ENCODE results near the gene COMMD2. TPM values are rescaled to one million over a fixed set of nuclear protein-coding genes. Genes with fewer than 3 reads are reported as not detected.

The COMMD2 gene
- total RNA-seq, 2 donors from 2014 or later, result 20.1 to 23.3 TPM

GRCh38 chr3:149772861-149773260, 20.6 kb upstream of the COMMD2 start:
- ATAC-seq (replicated peaks), result no peak
- Mint-ChIP-seq H3K27ac (no peak overlapping the region), H3K4me3 (no peak overlapping the region), H3K36me3 (ENCODE audit: low read depth) (no peaks in the 10 kb centered on the region), H3K4me1 (no peaks in the 10 kb centered on the region), H3K9me3 (no peaks in the 10 kb centered on the region), H3K27me3 (peaks cover 10% of the 10 kb centered on the region)

- Mint-ChIP-seq H3K27me3 (peaks cover 11% of the 10 kb centered on the region), H3K27ac (no peak overlapping the region), H3K9me3 (no peaks in the 10 kb centered on the region), H3K36me3 (ENCODE audit: low read depth) (no peaks in the 10 kb centered on the region), H3K4me1 (no peaks in the 10 kb centered on the region), H3K4me3 (no peak overlapping the region)
- peak; percentile 44 for ATAC-seq (replicated peaks)
Observed at GRCh38 chr3:149771652-149772271, 19.5 kb upstream of the COMMD2 start.

- Mint-ChIP-seq H3K27me3 (peaks cover 15% of the 10 kb centered on the region), H3K36me3 (ENCODE audit: low read depth) (no peaks in the 10 kb centered on the region), H3K27ac (no peak overlapping the region), H3K4me1 (no peaks in the 10 kb centered on the region), H3K9me3 (no peaks in the 10 kb centered on the region), H3K4me3 (no peak overlapping the region)
- ATAC-seq (replicated peaks), result no peak
Observed at GRCh38 chr3:149770246-149770645, 18.0 kb upstream of the COMMD2 start.

GRCh38 chr3:149768704-149769103, 16.4 kb upstream of the COMMD2 start:
- Mint-ChIP-seq H3K27ac (no peak overlapping the region), H3K36me3 (ENCODE audit: low read depth) (no peaks in the 10 kb centered on the region), H3K27me3 (peaks cover 15% of the 10 kb centered on the region), H3K9me3 (no peaks in the 10 kb centered on the region), H3K4me1 (no peaks in the 10 kb centered on the region), H3K4me3 (no peak overlapping the region)
- ATAC-seq (replicated peaks), result no peak

- Mint-ChIP-seq H3K4me3 (no peak overlapping the region), H3K27ac (no peak overlapping the region), H3K9me3 (no peaks in the 10 kb centered on the region), H3K27me3 (peaks cover 15% of the 10 kb centered on the region), H3K4me1 (no peaks in the 10 kb centered on the region), H3K36me3 (ENCODE audit: low read depth) (no peaks in the 10 kb centered on the region)
- no peak for ATAC-seq (replicated peaks)
Observed at GRCh38 chr3:149767720-149768119, 15.4 kb upstream of the COMMD2 start.

- Mint-ChIP-seq H3K27me3 (peaks cover 12% of the 10 kb centered on the region), H3K27ac (no peak overlapping the region), H3K4me3 (no peak overlapping the region), H3K4me1 (no peaks in the 10 kb centered on the region), H3K36me3 (ENCODE audit: low read depth) (no peaks in the 10 kb centered on the region), H3K9me3 (no peaks in the 10 kb centered on the region)
- no peak for ATAC-seq (replicated peaks)
Observed at GRCh38 chr3:149765762-149766334, 13.6 kb upstream of the COMMD2 start.

- Mint-ChIP-seq H3K9me3 (no peaks in the 10 kb centered on the region), H3K27me3 (peaks cover 15% of the 10 kb centered on the region), H3K4me3 (no peak overlapping the region), H3K36me3 (ENCODE audit: low read depth) (no peaks in the 10 kb centered on the region), H3K27ac (no peak overlapping the region), H3K4me1 (no peaks in the 10 kb centered on the region)
- no peak for ATAC-seq (replicated peaks)
Observed at GRCh38 chr3:149764302-149764701, 12.0 kb upstream of the COMMD2 start.

GRCh38 chr3:149763565-149764195, 11.4 kb upstream of the COMMD2 start:
- Mint-ChIP-seq H3K4me3 (no peak overlapping the region), H3K27me3 (peaks cover 12% of the 10 kb centered on the region), H3K27ac (no peak overlapping the region), H3K4me1 (no peaks in the 10 kb centered on the region), H3K36me3 (ENCODE audit: low read depth) (no peaks in the 10 kb centered on the region), H3K9me3 (no peaks in the 10 kb centered on the region)
- ATAC-seq (replicated peaks), result peak; percentile 21

- Mint-ChIP-seq H3K36me3 (ENCODE audit: low read depth) (peaks cover 23% of the 10 kb centered on the region), H3K27ac (no peak overlapping the region), H3K4me1 (no peaks in the 10 kb centered on the region), H3K9me3 (no peaks in the 10 kb centered on the region), H3K27me3 (peaks cover 3% of the 10 kb centered on the region), H3K4me3 (peak overlapping the region; percentile 96)
- ATAC-seq (replicated peaks), result no peak
Observed at GRCh38 chr3:149753717-149754116, 1.4 kb upstream of the COMMD2 start.

GRCh38 chr3:149752788-149753136, 473 bp upstream of the COMMD2 start:
- ATAC-seq (replicated peaks), result no peak

GRCh38 chr3:149751551-149751950, 738 bp downstream of the COMMD2 start:
- H3K4me1 Mint-ChIP-seq, result peaks cover 14% of the 10 kb centered on the region
- no peaks in the 10 kb centered on the region for H3K27me3 Mint-ChIP-seq
- peak overlapping the region; percentile 95 for H3K27ac Mint-ChIP-seq
- peak overlapping the region; percentile 96 for H3K4me3 Mint-ChIP-seq
- no peaks in the 10 kb centered on the region for H3K9me3 Mint-ChIP-seq
- no peak for ATAC-seq (replicated peaks)
- peaks cover 44% of the 10 kb centered on the region for H3K36me3 Mint-ChIP-seq (ENCODE audit: low read depth)

More at GRCh38 chr3:149752788-149753136, 473 bp upstream of the COMMD2 start:
- peaks cover 32% of the 10 kb centered on the region for H3K36me3 Mint-ChIP-seq (ENCODE audit: low read depth)
- peak overlapping the region; percentile 96 for H3K4me3 Mint-ChIP-seq
- H3K4me1 Mint-ChIP-seq, result peaks cover 8% of the 10 kb centered on the region
- peak overlapping the region; percentile 95 for H3K27ac Mint-ChIP-seq
- H3K27me3 Mint-ChIP-seq, result no peaks in the 10 kb centered on the region
- H3K9me3 Mint-ChIP-seq, result no peaks in the 10 kb centered on the region

GRCh38 chr3:149744606-149745005, 7.7 kb downstream of the COMMD2 start:
- no peaks in the 10 kb centered on the region for H3K27me3 Mint-ChIP-seq
- no peak for ATAC-seq (replicated peaks)
- H3K27ac Mint-ChIP-seq, result no peak overlapping the region
- no peak overlapping the region for H3K4me3 Mint-ChIP-seq
- H3K4me1 Mint-ChIP-seq, result peaks cover 21% of the 10 kb centered on the region
- peaks cover 96% of the 10 kb centered on the region for H3K36me3 Mint-ChIP-seq (ENCODE audit: low read depth)
- no peaks in the 10 kb centered on the region for H3K9me3 Mint-ChIP-seq

GRCh38 chr3:149744151-149744550, 8.1 kb downstream of the COMMD2 start:
- no peak overlapping the region for H3K27ac Mint-ChIP-seq
- H3K36me3 Mint-ChIP-seq (ENCODE audit: low read depth), result peaks cover 96% of the 10 kb centered on the region

GRCh38 chr3:149739396-149739795, 12.9 kb downstream of the COMMD2 start:
- peak overlapping the region; percentile 18 for H3K27ac Mint-ChIP-seq
- H3K27me3 Mint-ChIP-seq, result no peaks in the 10 kb centered on the region
- H3K9me3 Mint-ChIP-seq, result no peaks in the 10 kb centered on the region
- peaks cover 62% of the 10 kb centered on the region for H3K36me3 Mint-ChIP-seq (ENCODE audit: low read depth)
- ATAC-seq (replicated peaks), result no peak
- H3K4me1 Mint-ChIP-seq, result no peaks in the 10 kb centered on the region
- no peak overlapping the region for H3K4me3 Mint-ChIP-seq

More at GRCh38 chr3:149744151-149744550, 8.1 kb downstream of the COMMD2 start:
- Mint-ChIP-seq H3K27me3 (no peaks in the 10 kb centered on the region), H3K4me1 (peaks cover 21% of the 10 kb centered on the region), H3K4me3 (no peak overlapping the region), H3K9me3 (no peaks in the 10 kb centered on the region)
- ATAC-seq (replicated peaks), result no peak

- no peaks in the 10 kb centered on the region for H3K4me1 Mint-ChIP-seq
- no peaks in the 10 kb centered on the region for H3K27me3 Mint-ChIP-seq
- H3K9me3 Mint-ChIP-seq, result no peaks in the 10 kb centered on the region
- H3K36me3 Mint-ChIP-seq (ENCODE audit: low read depth), result peaks cover 56% of the 10 kb centered on the region
- no peak overlapping the region for H3K4me3 Mint-ChIP-seq
- ATAC-seq (replicated peaks), result peak; percentile 81
- H3K27ac Mint-ChIP-seq, result peak overlapping the region; percentile 18
Observed at GRCh38 chr3:149738876-149739275, 13.4 kb downstream of the COMMD2 start.
